ENCODE measurements around the gene FRMD4A. TPM values are rescaled to one million over a fixed set of nuclear protein-coding genes. Genes with fewer than 3 reads are reported as not detected.
"Not testable (repeated sequence)": the region's sequence is repeated elsewhere in the genome, so short reads cannot be mapped to it uniquely, and the experiment has no call there.

FRMD4A gene
- polyA plus RNA-seq, 3 donors, result 82.0 to 91.8 (median 86.9) TPM

- no peak for DNase-seq (ENCODE audit: extremely low read depth in 1 of 11, low read depth in 9 of 11, low spot score in 4 of 11)
Measured at GRCh38 chr10:13899941-13900340, 430.8 kb downstream of the FRMD4A start.

- DNase-seq (ENCODE audit: extremely low read depth in 1 of 11, low read depth in 9 of 11, low spot score in 4 of 11), result not testable (repeated sequence)
Measured at GRCh38 chr10:13896146-13896545, 434.6 kb downstream of the FRMD4A start.

- DNase-seq (ENCODE audit: extremely low read depth in 1 of 11, low read depth in 9 of 11, low spot score in 4 of 11), result no peak
Measured at GRCh38 chr10:13894412-13895093, 436.2 kb downstream of the FRMD4A start.

- DNase-seq (ENCODE audit: extremely low read depth in 1 of 11, low read depth in 9 of 11, low spot score in 4 of 11), result no peak
Measured at GRCh38 chr10:13893926-13894325, 436.8 kb downstream of the FRMD4A start.

GRCh38 chr10:13892871-13893270 lies 437.9 kb downstream of the FRMD4A start:
- DNase-seq (ENCODE audit: extremely low read depth in 1 of 11, low read depth in 9 of 11, low spot score in 4 of 11), result no peak

- DNase-seq (ENCODE audit: extremely low read depth in 1 of 11, low read depth in 9 of 11, low spot score in 4 of 11), result no peak
Measured at GRCh38 chr10:13892001-13892491, 438.7 kb downstream of the FRMD4A start.

- DNase-seq (ENCODE audit: extremely low read depth in 1 of 11, low read depth in 9 of 11, low spot score in 4 of 11), result peak in 1 of 11 donors; percentile 38
Measured at GRCh38 chr10:13891128-13892000, 439.4 kb downstream of the FRMD4A start.

GRCh38 chr10:13890233-13891127 lies 440.2 kb downstream of the FRMD4A start:
- DNase-seq (ENCODE audit: extremely low read depth in 1 of 11, low read depth in 9 of 11, low spot score in 4 of 11), result no peak

GRCh38 chr10:13887761-13888160 lies 443.0 kb downstream of the FRMD4A start:
- no peak for DNase-seq (ENCODE audit: extremely low read depth in 1 of 11, low read depth in 9 of 11, low spot score in 4 of 11)

GRCh38 chr10:13885238-13885990 lies 445.3 kb downstream of the FRMD4A start:
- DNase-seq (ENCODE audit: extremely low read depth in 1 of 11, low read depth in 9 of 11, low spot score in 4 of 11), result no peak

GRCh38 chr10:13883636-13884444 lies 446.9 kb downstream of the FRMD4A start:
- no peak for DNase-seq (ENCODE audit: extremely low read depth in 1 of 11, low read depth in 9 of 11, low spot score in 4 of 11)

GRCh38 chr10:13882119-13882711 lies 448.5 kb downstream of the FRMD4A start:
- no peak for DNase-seq (ENCODE audit: extremely low read depth in 1 of 11, low read depth in 9 of 11, low spot score in 4 of 11)

- no peak for DNase-seq (ENCODE audit: extremely low read depth in 1 of 11, low read depth in 9 of 11, low spot score in 4 of 11)
Measured at GRCh38 chr10:13880760-13881159, 450.0 kb downstream of the FRMD4A start.

- DNase-seq (ENCODE audit: extremely low read depth in 1 of 11, low read depth in 9 of 11, low spot score in 4 of 11), result no peak
Measured at GRCh38 chr10:13877154-13877909, 453.4 kb downstream of the FRMD4A start.

- no peak for DNase-seq (ENCODE audit: extremely low read depth in 1 of 11, low read depth in 9 of 11, low spot score in 4 of 11)
Measured at GRCh38 chr10:13873196-13873595, 457.5 kb downstream of the FRMD4A start.

- no peak for DNase-seq (ENCODE audit: extremely low read depth in 1 of 11, low read depth in 9 of 11, low spot score in 4 of 11)
Measured at GRCh38 chr10:13872411-13872810, 458.3 kb downstream of the FRMD4A start.

- no peak for DNase-seq (ENCODE audit: extremely low read depth in 1 of 11, low read depth in 9 of 11, low spot score in 4 of 11)
Measured at GRCh38 chr10:13871776-13872175, 458.9 kb downstream of the FRMD4A start.

Measured in renal cortex interstitium (tissue), 11 donors.